ENCODE measurements around the gene DENND4C.
"Not testable (repeated sequence)": the region's sequence is repeated elsewhere in the genome, so short reads cannot be mapped to it uniquely, and the experiment has no call there.

Gene DENND4C

DNA sequence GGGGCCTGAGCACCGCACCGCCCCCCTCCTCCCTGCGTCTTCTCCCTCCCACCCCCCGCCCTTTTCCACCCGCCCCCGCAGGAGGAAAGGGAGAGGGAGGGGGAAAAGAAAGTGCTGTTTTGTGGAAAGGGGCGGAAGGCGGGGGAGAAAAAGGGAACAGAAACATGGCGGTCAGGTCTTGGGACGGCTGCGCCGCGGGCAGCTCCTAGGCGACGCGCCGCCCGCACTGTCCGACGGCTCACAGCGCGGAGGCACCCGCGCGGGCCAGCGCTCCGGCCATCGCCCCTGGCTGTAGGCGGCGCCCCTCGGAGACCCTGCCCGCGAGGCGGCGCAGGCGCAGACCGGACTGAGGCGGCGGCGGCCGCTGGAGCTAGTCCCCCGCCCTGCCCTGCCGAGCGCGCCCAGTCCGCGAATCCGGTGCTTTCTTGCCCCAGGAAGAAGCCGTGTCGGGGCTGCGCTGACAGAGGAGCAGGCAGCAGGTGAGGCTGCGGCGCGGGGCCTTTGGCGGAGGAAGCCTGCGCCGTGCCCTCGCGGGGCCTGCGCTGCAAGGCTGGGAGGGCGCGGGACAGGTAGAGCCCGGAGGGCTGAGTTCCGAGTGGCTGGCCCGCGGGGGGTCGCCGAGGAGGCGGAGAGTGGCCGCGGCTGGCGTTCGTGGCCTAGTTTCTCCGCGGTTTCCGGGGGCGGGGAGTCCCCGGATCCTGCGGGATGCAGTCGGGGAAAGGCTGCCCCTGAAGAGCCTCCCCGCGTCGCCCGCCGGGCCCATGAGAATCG lies at the start of gene DENND4C:
Gene DENND4C, plus strand, starts transcription at position 339 of the 771 bp plus-strand sequence. CDS start 45,482 bp downstream, outside the sequence.
- peak; percentile 80 for DNase-seq

DNA sequence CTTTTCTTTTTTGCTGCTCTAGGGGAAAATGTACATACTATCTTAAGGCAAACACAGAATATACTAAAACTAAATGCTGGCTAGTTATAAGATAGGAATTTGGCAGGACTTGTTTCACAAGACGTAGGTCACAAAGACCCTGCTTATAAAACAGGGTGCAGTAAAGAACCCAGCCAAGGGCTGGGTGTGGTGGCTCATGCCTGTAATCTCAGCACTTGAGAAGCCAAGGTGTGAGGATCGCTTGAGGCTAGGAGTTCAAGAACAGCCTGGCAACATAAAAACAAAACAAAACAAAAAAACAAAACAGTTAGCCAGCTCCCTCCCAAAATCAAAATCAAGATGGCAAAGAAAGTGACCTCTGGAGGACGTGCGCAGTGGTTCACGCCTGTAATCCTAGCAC lies 49.5 kb upstream of the DENND4C start:
- DNase-seq = no peak

DNA sequence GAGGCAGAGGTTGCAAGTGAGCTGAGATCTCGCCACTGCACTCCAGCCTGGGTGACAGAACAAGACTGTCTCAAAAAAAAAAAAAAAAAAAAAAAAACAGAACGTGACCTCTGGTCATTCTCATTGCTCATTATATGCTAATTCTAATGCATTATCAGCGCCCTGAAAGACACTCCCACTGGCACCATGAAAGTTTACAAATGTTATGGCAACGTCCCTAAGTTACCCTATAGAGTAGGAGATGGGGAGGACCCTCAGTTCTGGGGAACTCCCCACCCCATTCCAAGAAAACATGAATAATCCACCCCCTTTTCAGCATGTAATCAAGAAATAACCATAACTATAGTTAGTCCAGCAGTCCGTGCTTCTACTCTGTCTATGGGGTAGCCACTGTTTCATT lies 48.9 kb upstream of the DENND4C start:
- DNase-seq = no peak

DNA sequence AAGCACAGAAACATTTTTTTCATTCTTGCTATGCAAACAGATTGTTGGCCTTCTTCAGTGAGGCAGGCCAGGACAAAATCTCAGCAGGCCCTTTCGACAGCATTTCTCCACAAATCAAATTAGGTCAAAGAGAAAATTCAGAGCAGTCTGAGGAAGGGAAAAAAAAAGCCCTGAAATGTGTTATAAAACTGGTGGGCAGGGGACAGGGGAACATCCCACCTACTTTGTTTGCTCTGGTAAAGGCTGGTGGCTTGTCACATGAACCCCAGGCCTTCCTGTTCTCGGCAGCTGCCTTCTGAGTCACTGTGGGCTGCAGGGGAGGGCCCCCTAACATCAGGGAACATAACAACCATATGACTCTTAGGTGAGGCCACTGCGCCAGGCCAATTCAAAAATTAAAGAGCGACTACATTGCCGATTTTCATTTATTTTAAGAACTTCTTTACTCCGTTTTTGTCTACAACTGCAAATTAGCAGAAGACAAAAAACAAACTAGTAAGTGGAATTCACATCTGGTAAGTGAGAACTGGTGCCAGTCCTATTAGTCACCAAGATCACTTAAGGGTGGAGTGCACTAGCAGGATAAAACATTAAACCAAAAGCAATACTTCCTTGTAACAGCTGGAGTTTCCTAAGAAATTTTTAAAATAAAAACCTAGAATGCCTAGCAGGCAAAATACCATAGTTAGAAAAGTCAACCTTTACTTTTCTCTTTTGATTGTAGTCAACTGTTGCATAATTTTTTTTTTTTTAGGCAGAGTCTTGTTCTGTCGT lies 46.2 kb upstream of the DENND4C start:
- peak; percentile 81 for DNase-seq

DNA sequence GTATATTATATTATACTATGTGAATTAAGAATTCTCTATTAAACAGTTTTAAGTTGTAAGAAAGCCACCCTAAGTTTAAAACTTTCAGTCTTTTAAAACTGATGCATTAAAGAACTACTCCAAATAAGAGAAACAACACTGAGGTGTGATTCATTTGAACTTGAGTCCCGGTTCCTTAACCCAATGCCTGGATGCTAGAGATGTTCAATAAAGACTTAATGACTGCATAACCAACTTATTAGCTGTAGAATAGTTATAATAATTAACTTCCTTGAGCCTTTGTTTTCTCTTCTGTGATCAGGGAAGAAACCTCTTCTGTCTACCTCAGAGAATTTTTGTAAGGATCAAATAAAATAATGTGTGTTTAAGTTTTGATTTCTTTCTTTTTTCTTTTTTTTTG lies 45.3 kb upstream of the DENND4C start:
- no peak for DNase-seq

DNA sequence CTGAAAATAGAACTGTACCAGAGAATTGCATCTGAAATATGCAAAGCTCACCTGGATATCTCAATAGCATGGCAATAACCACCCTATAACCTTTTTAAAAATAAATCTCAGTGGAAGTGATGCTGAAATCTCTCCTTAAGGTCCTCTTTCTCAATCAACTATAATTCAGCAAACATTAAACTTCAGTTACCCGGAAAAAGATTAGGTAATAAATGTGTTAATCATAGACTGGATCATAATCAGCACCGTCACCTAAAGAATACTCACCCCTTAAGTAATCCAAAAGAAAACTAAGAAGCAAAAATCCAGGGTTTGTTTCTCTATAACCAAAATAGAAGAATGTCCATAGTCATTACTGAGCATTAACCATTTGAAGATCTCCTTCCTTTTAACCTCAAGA lies 44.3 kb upstream of the DENND4C start:
- DNase-seq = no peak

DNA sequence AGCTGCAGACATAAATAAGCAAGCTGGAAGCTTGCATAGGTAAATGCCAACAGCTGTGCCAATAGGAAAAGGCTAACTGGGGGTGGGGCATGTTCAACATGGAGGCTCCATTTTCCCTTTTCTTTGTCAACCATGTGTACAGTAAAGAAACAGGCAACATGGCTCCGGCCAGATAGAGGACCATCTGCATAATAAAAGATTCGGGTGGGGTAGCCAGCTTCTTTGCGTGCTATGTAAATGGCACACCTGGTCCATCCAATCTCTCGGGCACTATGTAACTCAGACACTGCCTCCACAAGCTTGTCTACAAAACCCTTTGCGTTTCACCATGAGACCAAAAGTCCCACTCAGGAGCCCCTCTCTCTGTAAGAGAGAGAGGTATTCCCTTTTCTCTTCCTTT lies 41.7 kb upstream of the DENND4C start:
- DNase-seq = no peak

DNA sequence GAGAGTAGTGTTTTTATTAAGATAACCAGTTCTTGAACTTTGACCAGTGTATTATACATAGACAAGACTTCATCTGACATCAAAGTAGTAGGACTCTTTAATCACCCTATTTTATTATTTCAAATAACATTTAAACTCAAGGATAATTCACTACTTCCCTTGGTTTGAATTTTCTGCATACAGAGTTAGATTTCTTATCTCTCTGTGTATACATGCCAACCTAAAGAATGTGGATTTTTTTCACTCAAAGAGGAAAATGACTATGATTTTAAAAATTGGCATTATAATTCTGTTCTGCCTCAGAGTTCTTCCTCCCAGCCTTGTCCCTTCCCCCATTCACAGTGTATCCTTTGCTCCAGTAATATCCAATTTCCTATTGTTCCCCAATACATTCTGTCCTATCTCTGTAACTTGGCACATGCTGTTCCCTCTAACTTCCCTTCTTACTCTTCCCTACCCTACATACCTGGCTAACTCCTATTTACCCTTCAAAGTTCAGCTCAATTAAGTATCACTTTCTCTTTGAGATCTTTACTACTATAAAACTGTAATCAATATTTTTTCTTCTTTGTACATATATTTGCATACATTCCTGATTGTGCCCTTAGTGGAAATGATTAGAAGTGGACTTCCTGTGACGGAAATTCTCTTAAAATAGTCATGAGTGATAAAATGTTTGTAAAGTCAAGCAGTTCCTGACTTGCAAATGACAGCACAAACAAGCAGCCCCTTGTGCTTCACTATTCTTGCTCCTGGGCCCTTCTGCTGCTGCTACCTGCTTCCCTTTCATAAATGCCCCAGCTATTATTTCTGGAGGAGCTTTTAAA lies 38.1 kb upstream of the DENND4C start:
- DNase-seq = no peak

DNA sequence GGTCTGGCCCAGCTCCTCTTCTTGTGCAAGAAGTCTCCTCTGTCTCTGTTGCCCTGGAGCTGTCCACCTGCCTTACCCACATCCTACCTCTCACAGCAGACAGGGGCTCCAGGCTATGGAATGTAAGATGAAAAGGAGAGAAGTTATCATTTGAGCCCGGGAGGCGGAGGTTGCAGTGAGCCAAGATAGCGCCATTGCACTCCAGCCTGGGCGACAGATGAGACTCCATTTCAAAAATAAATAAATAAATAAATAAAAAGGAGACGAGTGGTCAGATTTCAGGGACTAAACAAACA lies 37.5 kb upstream of the DENND4C start:
- DNase-seq = no peak

DNA sequence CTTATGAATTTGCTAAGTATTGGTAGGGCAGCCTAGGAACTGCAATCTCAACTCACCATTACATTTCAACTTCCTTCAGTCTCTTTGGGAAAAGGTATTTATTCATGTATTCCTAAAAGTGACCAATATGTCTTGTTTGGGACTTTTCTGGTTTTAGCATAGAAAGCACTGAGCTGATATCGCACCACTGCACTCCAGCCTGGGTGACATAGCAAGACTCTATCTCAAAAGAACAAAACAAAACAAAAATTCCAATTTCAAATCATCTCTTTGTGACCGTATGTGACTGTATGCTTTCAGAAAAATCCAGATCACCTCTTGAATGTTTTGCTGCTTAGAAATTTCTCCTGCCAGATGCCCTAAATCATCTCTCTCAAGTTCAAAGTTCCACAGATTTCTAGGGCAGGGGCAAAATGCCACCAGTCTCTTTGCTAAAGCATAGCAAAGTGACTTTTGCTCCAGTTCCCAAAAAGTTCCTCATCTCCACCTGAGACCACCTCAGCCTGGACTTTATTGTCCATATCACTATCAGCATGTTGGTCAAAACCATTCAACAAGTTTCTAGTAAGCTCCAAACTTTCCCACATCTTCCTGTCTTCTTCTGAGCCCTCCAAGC lies 37.0 kb upstream of the DENND4C start:
- not testable (repeated sequence) for DNase-seq

DNA sequence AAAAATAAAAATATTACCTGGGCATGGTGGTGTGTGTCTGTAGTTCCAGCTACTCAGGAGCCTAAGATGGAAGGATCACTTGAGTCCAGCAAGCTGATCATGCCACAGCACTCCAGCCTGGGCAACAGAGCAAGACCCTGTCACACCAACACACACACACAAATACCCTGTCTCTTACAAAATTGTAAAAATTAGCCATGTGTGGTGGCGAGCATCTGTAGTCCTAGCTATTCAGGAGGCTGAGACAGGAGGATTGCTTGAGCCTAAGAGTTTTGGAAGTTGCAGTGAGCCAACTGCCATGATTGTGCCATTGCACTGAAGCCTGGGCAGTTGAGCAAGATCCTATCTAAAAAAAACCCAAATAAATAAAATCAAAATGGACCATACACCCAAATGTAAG lies 32.1 kb upstream of the DENND4C start:
- no peak for DNase-seq

DNA sequence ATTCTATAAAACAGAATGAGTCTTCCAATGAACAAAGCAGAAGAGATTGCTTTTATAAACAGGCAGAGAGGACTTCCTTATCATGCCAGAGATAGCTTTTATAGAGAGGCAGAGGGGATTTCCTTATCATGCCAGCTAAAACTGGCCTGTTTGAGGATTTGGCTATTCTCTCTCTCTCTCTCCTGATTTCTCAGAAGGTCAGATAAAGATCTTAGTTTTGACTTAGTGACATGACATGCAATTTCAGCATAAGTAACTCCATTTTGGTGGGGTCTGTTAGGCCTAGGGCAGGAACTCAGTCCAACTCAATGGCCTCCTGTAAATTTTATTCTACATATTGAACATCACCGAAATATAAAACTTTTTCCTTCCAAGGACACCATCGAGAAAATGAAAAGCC lies 31.5 kb upstream of the DENND4C start:
- no peak for DNase-seq

DNA sequence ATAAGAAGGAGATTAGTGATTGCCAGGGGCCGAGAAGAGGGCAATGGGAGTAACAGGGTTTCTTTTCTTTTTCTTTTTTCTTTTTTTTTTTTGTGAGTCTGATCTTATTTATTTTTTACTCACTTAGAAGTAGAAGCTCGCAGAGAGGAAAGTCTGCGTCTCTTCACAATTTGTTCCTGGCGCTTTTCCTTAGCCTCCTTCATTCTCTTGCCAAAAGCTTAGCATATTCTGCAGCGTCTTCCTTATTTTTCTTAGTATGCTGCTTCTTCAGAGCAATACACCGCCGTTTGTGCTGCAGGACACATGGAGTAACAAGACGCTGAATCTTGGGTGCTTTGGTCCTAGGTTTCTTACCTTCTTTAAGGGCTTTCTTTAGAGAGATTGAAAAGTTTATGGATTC lies 30.3 kb upstream of the DENND4C start:
- no peak for DNase-seq

DNA sequence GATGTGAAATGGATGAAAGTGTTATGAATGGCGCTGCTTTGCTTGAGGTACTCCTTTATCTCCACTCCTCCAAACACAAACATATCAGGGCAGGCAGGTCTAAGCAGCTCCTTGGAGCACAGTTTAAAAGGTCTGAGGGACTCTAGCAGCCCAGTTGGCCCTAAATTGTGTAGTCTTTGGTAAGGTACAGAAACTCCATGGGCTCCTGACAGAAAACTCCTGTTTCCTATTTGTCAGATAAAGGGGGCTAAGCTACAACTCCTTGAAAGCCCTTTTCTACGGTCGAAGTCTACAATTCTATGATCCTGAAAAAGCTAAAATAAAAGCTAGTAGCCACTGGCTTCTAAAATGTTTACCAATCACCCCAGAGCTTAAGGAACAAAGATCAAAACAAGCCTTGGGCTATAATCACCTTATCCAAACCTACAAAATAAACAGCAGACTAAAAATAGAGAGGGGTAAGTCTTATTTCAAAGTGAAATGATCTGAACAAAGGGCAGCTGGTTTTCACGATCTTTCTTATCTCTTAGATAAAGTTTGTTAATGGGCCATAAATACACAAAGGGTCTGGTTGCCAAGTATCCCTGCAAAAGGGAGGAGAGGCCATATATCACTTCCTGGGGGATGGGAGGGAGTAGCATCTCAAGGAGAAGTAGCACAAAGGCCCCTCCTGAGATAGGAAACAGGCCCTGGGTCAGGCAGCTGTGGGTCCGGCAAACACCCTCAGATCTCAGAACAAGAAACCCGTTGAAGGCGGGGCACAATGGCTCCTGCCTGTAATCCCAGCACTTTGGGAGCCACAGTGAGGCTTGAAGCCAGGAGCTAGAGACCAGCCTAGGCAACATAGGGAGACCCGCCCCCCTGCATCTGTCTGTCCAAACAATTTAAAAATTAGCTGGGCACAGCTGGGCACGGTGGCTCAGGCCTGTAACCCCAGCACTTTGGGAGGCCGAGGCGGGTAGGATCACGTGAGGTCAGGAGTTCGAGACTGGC lies 28.3 kb upstream of the DENND4C start:
- no peak for DNase-seq

DNA sequence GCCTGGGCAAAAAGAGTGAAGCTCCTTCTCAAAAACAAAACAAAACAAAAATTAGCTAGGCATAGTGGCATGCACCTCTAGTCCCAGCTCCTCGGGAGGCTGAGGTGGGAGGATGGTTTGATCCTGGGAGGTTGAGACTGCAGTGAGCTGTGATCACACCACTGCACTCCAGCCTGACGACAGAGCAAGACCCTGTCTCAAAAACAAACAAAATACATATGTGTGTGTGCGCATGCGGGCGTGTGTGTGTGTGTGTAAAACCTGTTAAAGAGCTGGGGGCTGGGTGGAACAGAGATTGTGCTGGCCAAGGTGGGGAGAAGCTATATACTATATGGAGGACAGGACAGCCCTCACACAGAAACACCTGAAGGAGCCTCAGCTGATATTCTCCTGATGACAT lies 27.4 kb upstream of the DENND4C start:
- DNase-seq = no peak

DNA sequence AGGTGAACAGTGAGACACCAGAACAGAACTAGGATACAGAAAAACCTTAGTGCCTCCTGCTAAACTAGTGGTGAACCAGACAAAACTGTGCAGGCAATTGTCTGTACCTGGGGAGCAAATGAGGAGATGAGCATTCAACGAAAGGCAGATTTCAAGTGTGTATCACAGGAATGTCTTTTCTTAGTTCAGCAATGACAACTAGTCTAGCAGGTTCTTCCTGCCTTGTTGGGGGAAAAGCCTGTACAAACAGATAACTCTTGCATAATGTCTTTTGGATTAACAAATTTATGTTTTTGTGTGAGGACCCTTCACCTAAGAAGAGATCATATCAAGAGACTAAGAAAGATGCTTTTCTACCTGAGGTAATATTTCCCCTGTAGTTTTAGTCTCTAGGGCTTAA lies 21.8 kb upstream of the DENND4C start:
- DNase-seq = no peak

DNA sequence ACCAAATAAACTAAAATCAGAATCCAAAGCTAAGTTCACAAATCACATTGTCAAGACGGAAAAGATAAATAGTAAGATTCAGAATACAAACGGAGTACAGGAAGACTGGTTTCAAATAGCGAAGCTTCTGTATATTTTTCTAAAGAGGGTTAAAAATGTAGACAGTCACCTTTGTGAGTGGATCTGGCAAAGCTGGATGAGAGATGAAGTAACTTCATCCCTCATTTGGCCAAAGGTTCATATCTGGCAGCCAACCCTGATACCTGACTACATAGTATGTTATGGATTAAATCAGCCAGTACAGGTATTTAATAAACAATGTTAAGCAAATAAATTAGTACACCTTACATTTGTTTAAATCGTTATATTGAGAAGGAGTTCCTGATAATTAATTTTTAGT lies 21.3 kb upstream of the DENND4C start:
- no peak for DNase-seq

DNA sequence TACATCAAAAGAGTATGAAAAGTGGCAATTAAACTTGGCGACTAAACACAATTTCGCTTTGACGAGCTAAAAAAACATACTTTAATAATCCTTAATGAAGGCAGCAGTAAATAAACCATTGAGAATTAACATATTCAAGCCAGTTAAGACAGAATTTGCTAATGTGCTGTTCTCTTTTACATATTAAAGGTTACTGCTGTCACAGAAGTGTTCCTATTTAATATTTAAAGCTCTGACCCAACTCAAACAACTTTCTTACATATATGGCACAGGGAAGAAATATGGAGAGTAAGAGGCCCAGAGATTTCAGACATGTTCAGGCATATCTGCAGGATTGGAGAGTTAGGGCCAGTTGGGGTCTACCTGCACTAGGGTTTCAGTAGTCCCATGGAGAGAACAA lies 16.7 kb upstream of the DENND4C start:
- DNase-seq = no peak

DNA sequence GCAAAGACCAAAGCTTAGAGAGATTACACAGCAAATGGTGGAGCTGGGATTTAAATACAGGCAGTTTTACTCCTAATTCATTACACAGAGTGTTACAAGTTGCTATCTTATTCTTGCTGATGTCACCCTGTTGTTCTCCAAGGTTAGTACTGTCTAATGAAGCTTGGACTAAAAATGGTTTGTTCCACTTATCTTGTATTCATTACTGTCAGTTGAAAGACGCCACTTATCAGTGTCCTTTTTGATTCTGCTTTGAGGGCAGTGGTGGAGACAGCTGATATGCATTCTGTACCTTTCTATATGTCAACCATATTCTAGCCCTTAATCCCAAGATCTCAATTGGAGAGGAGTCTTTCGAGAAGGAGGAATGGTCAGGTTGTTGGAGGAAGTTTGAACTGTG lies 14.0 kb upstream of the DENND4C start:
- DNase-seq = no peak

DNA sequence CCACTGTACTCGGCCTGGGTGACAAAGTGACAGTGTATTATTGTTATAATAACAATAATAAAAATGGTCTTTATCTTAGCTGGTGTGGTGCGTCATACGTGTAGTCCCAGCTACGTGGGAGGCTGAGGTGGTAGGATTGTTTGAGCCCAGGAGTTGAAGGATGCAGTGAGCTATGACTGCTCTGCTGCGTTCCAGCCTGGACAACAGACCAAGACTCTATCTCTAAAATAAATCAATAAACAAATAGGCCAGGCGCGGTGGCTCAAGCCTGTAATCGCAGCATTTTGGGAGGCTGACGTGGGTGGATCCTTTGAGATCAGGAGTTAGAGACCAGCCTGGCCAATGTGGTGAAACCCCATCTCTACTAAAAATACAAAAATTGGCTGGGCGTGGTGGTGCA lies 9.2 kb upstream of the DENND4C start:
- DNase-seq = no peak

DNA sequence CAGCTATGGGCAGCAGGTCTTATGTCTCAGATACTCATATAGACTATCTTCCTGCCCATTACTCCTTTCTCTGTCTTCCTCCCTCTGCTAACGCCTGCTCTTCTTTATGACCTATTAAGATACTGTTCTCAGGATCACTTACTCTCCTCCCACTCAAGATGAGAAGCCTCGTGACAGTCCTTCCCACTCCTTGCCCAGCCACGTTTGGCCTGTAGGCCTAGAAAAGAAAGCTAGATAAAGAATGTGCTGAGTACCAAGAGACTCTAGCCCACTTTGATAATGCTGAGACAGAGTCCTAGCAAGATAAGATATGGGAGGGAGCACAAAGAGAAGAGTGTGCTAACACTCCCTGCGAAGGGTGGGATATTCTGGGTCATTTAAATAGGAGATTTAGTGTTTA lies 6.8 kb upstream of the DENND4C start:
- DNase-seq = no peak

DNA sequence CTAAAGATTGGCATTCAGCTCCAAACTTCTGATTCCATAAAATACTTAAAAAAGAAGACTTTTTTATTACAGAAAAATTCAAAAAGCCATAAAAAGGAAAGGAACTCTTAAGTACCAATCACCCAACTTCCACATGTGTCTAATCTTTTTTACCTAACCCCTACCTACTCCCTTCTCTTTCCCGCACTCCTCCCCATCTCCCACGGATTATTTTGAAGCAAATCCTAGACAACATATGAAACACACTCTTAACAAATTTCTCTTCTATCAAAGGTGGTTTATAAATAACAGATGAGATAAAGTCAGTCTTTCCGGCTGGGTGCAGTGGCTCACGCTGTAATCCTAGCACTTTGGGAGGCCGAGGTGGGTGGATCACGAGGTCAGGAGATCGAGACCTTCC lies 5.9 kb upstream of the DENND4C start:
- DNase-seq = no peak
